Activated CD8-positive, alpha-beta T cell treated with anti-CD3 and anti-CD28 coated beads for 36 hours (primary cell): ENCODE data around the gene KIF18B. TPM values are rescaled to one million over a fixed set of nuclear protein-coding genes. Genes with fewer than 3 reads are reported as not detected.

Experiments used
- ATAC-seq: fragments of 200-7000 bp; cut with Tn5 transposase; one replicate; pipeline ENCODE4 v1.10.0; 2021; ENCODE audit warnings: mild to moderate bottlenecking, moderate library complexity
- CTCF ChIA-PET: fragments of 350-600 bp; sonication (Branson Sonifier 250); formaldehyde crosslinking; loops from one replicate; lab custom pipeline; 2021; ENCODE audit warnings: antibody characterized with exemption; lab: Charles Lee
- POLR2A ChIA-PET: fragments of 350-600 bp; sonication (Branson Sonifier 250); formaldehyde crosslinking; loops from one replicate; lab custom pipeline; 2021; ENCODE audit warnings: antibody characterized with exemption; lab: Charles Lee
- DNase-seq: peaks from one replicate; pipeline ENCODE4 v3.0.0-alpha.2; 2020
- H3K27ac Mint-ChIP-seq: one replicate; pipeline ENCODE4 v1.8.0; 2021; ENCODE audit warnings: mild to moderate bottlenecking, mixed read lengths
- H3K27me3 Mint-ChIP-seq: one replicate; pipeline ENCODE4 v1.8.0; 2021; ENCODE audit warnings: mixed read lengths
- H3K36me3 Mint-ChIP-seq: one replicate; pipeline ENCODE4 v1.8.0; 2021; ENCODE audit warnings: low read depth, mixed read lengths
- H3K4me1 Mint-ChIP-seq: one replicate; pipeline ENCODE4 v1.8.0; 2021; ENCODE audit warnings: low read depth, mixed read lengths
- H3K4me3 Mint-ChIP-seq: one replicate; pipeline ENCODE4 v1.8.0; 2021; ENCODE audit warnings: mild to moderate bottlenecking, moderate library complexity, mixed read lengths
- H3K9me3 Mint-ChIP-seq: one replicate; pipeline ENCODE4 v1.8.0; 2021; ENCODE audit warnings: mixed read lengths
- CTCF ChIP-seq: fragments of 200-600 bp; IDR thresholded peaks from one replicate; pipeline ENCODE4 v1.8.0; 2022; ENCODE audit warnings: antibody characterized with exemption, mild to moderate bottlenecking
- intact Hi-C: fragments of 100-400 bp; cut with micrococcal nuclease; formaldehyde crosslinking; loops from one replicate; pipeline ENCODE4 v1.10.0; 2022
- total RNA-seq, 2 experiments: library from RNA; stranded (reverse); gene quantifications; one replicate each; pipeline ENCODE4 v1.2.3, GENCODE V29; 2021

Gene KIF18B
- total RNA-seq, 2 experiments from 2014 or later: 38.1 to 40.3 TPM

- POLR2A ChIA-PET: interaction anchor here (1.4 kb wide), 1 partner anchor 16 kb away, joined by 4 read pairs; a partner anchor contains a TSS
- H3K4me3 Mint-ChIP-seq: no peak overlapping the region
- H3K36me3 Mint-ChIP-seq: no peaks in the 10 kb centered on the region
- no peak for DNase-seq
- no peak for ATAC-seq
- intact Hi-C loops: no loop called here
- peaks cover 4% of the 10 kb centered on the region for H3K4me1 Mint-ChIP-seq
- TF ChIP-seq CTCF: no peak
- CTCF ChIA-PET: no interaction called here
- no peaks in the 10 kb centered on the region for H3K9me3 Mint-ChIP-seq
- no peak overlapping the region for H3K27ac Mint-ChIP-seq
- H3K27me3 Mint-ChIP-seq: peaks cover 20% of the 10 kb centered on the region
These were observed 31.5 kb downstream of the KIF18B start for GRCh38 chr17:44915862-44916780.

GRCh38 chr17:44915321-44915726 is 32.2 kb downstream of the KIF18B start, which contains the start of gene GFAP:
Gene GFAP (minus strand): TSS chr17:44915500. CDS start chr17:44915486, 14 bp downstream.
- POLR2A ChIA-PET: interaction anchor here (1.1 to 1.4 kb wide), 2 partner anchors 15 to 31 kb away, joined by 3 to 4 read pairs; a partner anchor contains a TSS

DNA sequence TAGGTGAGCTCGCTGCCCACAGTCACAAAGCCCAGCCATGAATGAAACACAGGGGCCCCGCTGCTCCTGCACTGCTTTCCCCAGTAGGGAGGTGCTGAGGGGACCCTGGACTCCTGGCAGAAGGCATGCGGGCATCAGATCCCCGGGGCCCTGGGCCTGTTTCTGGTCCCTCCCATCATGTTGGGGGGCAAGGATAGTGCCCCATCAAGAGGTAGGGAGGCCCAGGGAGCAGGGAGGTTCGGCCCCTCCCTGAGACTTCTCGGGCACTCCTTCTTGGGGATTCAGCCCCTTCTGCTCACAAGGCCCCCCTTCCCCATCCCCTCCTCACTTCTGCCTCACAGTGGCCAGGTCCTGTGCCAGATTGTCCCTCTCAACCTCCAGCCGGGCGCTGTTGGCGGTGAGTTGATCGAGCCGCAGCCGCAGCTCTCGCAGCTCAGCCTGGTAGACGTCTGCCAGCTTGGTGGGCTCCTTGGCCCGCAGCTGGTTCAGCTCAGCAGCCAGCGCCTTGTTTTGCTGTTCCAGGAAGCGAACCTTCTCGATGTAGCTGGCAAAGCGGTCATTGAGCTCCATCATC is 32.8 kb downstream of the KIF18B start:
- Mint-ChIP-seq H3K4me1 (peaks cover 2% of the 10 kb centered on the region), H3K9me3 (no peaks in the 10 kb centered on the region), H3K27ac (no peak overlapping the region), H3K4me3 (no peak overlapping the region), H3K27me3 (peaks cover 22% of the 10 kb centered on the region), H3K36me3 (no peaks in the 10 kb centered on the region)
- no peak for TF ChIP-seq CTCF
- intact Hi-C loops: no loop called here
- DNase-seq: no peak
- ChIA-PET POLR2A (interaction anchor here (1.1 to 1.4 kb wide), 2 partner anchors 15 to 32 kb away, joined by 3 to 4 read pairs; a partner anchor contains a TSS), CTCF (no interaction called here)
- no peak for ATAC-seq

More at GRCh38 chr17:44915321-44915726, 32.2 kb downstream of the KIF18B start, which contains the start of gene GFAP:
- Mint-ChIP-seq H3K27ac (no peak within 1 kb of the TSS), H3K4me1 (peaks cover 5% of the 10 kb centered on the region), H3K36me3 (no peaks in the 10 kb centered on the region), H3K9me3 (no peaks in the 10 kb centered on the region), H3K4me3 (no peak within 1 kb of the TSS), H3K27me3 (peaks cover 25% of the 10 kb centered on the region)
- CTCF ChIA-PET: no interaction called here
- DNase-seq (no peak), ATAC-seq (no peak)
- intact Hi-C loops: no loop called here
- TF ChIP-seq CTCF: no peak

DNA sequence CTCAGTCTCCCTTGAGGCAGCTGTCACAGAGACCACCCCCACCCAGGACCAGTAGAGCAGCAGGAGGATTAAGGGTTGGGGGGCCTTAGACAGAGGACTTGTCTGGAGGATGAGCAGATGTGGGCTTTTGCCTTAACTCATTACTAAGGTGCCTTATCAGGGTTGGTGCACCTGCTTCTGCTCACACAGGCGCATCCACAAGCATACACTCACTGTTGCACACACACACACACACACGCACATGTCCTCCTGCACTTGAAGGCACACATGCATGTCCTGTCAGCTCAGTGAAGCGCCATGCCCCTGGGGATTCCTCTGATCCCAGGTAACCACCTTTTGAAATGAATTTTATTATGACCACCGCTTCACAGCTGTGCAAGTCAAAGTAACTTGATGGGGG is 33.4 kb downstream of the KIF18B start:
- intact Hi-C loops: no loop called here
- Mint-ChIP-seq H3K4me1 (peaks cover 2% of the 10 kb centered on the region), H3K27ac (no peak overlapping the region), H3K9me3 (no peaks in the 10 kb centered on the region), H3K27me3 (peaks cover 22% of the 10 kb centered on the region), H3K36me3 (no peaks in the 10 kb centered on the region), H3K4me3 (no peak overlapping the region)
- no peak for DNase-seq
- POLR2A ChIA-PET: no interaction called here
- CTCF ChIA-PET: interaction anchor here (2.9 to 5.9 kb wide), 2 partner anchors 35 to 106 kb away, joined by 9 to 37 read pairs; no protein-coding TSS in a partner anchor
- no peak for TF ChIP-seq CTCF
- ATAC-seq: no peak
